ENCODE results near the gene NHLRC2.

NHLRC2 gene

DNA sequence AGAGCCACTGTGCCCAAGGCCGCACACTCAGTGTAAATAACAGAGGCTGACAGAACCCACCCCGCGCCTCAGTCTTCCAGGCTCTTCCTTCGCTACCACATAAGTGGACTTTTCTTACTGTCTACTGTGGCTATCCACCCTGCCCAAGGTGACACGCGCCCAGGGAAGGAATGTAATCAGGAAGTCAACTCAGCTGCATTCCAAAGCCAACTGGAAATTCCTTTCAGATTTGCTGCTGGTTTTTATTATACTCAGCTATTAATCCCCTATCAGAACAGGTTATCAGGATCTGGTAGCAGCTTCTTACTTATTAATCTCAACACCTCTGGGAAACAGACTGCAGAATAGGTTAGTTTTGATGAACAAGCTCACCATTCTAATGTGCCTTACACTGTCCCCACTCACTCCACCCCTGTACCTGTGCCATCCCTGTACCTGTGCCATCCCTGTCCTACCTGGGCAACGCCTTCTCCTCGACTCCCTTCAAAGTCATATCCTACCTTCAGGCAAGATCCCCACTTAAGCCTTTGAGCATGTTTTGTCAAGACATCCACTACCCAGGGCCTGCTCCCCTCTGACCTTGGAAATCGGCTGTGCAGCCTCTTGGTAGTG is 90.7 kb downstream of the NHLRC2 start:
- DNase-seq: no peak

DNA sequence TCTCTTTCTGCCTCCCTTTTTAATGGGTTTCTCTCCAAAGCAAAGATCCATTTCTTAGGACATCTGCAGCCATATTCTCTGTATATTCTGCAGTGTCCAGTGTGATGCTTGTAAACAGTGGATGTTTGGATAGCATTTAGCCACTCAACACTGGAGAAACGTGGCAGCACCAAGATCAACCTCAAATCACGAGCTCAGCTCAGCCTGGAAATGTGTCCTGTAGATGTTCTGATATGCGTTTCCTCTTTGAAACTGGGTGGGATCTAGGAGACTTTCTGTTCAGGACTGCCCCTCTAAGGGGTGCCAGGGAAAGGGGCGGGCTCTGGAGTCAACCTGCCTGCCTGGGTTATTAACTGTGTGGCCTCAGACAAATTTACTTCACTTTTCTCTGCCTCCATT is 91.2 kb downstream of the NHLRC2 start:
- DNase-seq: no peak

DNA sequence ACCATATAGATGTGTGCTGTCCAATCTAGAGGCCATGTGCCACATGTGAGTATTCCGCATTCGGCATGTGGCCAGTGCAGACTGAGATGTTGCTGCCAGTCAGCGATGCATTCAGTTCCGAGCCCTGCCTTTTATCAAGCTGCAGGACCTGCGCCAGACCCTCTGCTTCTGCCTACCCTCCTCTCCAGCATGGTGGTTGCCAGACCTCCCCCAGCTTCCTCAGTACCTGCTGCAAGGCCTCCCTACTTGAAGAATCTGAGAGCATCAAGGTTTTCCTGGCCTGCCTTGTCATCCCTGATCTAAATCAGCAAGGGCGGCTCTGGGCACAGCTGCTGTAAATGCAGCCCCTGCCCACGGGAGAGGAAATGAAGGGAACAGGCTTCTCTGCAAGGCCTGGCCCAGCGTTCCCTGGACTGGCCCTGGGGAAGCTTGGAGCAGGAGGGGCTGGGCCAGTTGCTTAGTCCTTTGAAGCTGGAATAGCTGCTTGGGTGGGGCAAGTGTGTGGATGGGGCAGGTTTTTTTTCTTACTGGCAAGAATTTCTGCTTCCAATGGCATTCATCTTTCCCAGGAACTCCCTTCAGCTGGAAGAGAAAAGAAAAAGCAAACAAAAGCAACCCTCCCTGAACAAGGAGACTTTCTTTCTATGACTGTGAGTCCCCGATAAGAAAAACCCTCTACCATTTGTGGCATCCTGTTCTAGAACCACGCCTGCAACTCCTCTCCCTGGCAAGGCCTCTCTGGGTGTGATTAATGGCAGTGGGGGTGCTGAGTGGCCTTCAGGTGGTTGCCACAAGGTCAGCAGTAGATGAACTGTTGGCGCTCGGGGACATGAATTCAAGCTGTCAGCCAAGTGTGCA is 93.0 kb downstream of the NHLRC2 start:
- no peak for DNase-seq

GRCh38 chr10:113948048-113948447 is 93.6 kb downstream of the NHLRC2 start:
- no peak for DNase-seq

DNA sequence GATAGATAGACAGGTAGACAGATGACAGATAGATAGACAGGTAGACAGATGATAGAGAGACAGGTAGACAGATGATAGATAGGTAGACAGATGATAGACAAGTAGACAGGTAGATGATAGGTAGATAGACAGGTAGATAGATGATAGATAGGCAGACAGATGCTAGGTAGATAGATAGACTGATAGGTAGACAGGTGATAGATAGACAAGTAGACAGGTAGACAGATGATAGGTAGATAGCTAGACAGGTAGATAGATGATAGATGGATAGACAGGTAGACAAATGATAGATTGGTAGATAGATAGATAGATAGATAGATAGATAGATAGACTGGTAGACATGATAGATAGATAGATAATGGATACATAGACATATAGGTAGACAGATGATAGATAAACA is 95.8 kb downstream of the NHLRC2 start:
- DNase-seq: no peak

GRCh38 chr10:113953505-113954272 is 99.2 kb downstream of the NHLRC2 start:
- no peak for DNase-seq

DNA sequence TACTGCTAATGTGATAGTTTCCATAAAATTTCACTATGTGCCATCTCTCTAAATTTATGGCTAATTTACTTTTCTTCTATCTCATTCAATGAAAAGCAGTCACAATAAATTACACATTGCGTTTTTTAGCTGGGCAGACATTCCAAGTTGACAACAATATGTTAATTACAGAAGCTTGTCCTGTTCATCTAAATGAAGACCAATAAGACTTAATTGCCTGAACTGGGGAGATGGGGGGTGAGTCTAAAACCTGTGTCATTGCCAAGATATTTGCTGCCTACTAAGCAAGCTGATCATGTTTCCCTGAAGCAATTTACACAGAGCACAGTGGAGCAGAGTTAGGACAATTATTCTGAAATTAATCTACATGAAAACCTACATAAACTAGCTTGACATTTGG is 99.9 kb downstream of the NHLRC2 start:
- no peak for DNase-seq

- DNase-seq: no peak
These were observed 102.6 kb downstream of the NHLRC2 start for GRCh38 chr10:113957013-113957412.

- no peak for DNase-seq
These were observed 104.3 kb downstream of the NHLRC2 start for GRCh38 chr10:113958631-113959382.

DNA sequence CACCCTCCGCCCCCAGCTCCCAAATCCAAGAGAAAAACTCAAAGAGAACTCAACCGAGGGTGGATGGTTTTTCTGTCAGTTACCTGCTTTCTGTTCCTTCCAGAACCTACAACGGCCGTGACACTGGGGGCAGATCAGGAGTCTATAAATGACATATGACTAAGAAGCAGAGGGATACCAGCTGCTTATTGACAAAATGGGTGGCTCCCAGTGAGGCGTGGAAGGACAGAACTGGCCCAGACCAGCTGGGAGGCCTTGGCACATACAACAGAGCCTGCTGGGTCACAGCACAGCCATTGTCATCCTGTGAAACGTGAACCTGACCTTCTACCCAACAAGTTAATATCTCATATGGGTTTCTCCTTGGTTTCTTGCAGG is 104.9 kb downstream of the NHLRC2 start:
- no peak for DNase-seq

DNA sequence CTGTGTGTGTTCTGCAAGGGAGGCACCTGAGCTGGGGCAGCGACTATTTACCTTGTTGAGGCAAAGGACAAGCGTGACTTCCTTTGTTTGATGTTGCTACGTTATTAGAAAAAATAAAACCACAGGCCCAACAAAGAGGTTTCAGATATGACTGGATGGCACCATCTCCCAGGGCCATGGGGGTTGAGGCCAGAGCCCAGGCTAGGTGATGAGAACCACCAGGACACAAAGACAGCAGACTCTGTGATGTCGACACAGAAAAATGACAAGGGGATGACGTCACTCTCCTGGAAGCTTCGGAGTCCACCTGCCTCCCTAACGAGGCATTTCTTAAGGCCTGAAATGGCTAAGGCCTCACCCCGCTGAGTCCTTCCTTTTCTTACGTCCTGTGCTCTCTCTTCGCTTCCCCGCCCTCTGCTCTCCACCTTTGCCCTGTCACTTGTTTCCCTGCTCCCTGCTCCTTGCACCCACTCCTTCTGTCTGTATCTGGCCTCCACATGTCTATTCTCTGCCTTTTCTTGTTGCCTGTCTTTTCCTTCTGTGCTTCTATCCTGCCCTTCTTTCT is 106.2 kb downstream of the NHLRC2 start:
- DNase-seq: no peak

GRCh38 chr10:113961182-113962031 is 106.9 kb downstream of the NHLRC2 start:
- DNase-seq: no peak

- DNase-seq: no peak
These were observed 110.6 kb downstream of the NHLRC2 start for GRCh38 chr10:113965077-113965476.

DNA sequence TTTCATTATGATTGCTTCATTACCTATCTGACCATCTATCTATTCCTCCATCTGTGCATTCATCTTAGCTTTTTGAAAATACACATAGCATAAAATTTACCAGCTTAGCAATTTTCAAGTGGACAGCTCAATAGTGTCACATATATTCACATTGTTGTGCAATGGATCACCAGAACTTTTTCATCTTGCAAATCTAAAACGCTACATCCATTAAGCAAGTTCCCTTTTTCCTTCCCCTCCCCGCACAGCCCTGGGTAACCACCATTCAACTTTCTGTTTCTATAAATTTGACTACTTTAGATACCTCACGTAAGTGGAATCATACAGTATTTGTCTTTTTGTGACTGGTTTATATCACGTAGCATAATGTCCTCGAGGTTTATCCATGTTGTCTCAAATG is 111.2 kb downstream of the NHLRC2 start:
- no peak for DNase-seq

All from right forelimb (tissue), 1 donor.